CD4-positive, alpha-beta T cell treated with Interleukin-4 for 1 hour (primary cell): Measurements from ENCODE around the gene GRIK3.
"Not testable (repeated sequence)": the region's sequence is repeated elsewhere in the genome, so short reads cannot be mapped to it uniquely, and the experiment has no call there.

Experiments
- DNase-seq, 2 donors: peaks; one replicate each; pipeline ENCODE4 v3.0.0-alpha.2; 2020 to 2022

Gene GRIK3

DNA sequence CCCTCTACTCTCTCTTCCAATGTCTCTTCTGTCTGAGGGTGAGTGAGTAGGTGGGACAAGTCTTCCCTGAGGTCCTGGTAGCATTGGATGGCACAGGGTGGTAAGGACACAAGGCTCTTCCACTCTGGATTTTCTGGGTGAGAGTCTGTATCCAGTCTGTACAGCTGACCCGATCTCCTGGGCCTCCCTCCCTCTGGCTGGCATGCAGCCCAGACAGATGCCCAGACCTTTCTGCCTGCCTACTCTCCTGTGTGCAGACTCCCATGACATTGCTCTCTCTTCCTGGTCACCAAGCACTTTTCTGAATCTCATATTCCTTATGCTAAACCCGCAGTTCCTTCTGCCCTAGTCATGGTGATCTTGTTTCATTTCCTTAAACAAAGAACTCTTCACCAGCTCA lies 100.3 kb downstream of the GRIK3 start:
- DNase-seq = no peak

DNA sequence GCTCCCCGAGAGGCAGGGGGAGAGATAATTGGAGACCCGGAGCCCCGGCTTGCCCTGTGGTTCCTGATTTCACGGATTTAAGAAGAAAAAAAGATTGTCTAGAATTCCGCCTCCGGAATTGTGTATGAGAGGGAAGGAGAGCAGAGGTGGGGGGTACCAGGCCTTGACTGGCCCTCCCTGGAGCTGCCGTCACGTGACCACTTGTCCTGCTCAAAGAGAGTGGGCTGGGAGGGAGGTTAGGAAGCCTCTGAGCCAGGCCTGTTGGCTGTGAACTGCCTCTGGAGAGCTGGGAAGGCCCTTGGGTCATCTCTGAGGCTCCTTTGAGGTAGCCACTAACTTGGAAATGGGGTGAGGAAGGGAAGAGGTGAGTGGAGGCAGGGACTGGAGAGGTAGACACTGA lies 106.5 kb downstream of the GRIK3 start:
- DNase-seq = no peak

DNA sequence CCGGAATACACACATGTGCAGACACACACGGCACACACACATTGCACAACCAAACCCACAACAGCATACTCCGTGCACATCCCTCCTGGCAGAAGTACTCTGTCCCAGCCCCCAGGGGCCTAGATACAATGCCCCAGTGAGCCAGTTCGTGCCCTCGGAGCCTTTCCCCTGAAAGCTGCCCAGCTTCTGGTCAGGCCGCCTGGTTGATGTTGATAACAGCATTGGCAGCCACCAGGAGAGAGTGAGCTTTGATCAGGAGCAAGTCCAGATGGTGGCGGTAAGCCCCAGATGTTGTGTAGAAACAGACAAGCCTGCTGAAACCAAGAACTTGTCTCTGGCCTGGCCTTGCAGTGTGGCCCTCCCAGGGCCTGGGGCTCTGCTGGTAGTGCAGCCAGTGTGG lies 109.1 kb downstream of the GRIK3 start:
- DNase-seq = no peak

DNA sequence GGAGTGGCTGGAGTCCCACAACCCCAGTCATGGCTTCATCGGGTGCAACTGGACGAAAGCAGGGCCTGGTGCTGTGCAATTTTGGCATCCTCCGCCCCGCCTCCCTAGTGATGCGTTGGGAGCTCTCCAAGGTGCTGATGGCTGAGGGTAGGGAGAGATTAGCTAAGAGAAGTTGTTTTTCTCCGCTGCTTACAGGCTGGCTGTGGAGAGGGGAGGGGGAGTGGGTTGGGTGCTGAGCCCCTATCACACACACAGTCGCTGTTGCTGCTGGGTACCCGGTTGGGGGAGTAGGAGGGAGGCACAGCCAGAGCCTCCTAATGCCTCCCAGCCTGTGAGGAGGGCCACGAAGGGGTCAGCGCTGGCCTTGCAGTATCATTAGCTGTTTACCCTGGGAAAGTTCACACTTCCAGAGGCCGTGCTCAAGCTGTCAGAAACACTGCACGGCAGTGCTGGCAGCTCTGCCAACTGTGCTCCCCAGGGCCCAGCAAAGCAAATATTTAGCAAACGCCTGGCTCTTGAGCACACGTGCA lies 110.0 kb downstream of the GRIK3 start:
- DNase-seq = peak in 1 of 2 donors; percentile 1

DNA sequence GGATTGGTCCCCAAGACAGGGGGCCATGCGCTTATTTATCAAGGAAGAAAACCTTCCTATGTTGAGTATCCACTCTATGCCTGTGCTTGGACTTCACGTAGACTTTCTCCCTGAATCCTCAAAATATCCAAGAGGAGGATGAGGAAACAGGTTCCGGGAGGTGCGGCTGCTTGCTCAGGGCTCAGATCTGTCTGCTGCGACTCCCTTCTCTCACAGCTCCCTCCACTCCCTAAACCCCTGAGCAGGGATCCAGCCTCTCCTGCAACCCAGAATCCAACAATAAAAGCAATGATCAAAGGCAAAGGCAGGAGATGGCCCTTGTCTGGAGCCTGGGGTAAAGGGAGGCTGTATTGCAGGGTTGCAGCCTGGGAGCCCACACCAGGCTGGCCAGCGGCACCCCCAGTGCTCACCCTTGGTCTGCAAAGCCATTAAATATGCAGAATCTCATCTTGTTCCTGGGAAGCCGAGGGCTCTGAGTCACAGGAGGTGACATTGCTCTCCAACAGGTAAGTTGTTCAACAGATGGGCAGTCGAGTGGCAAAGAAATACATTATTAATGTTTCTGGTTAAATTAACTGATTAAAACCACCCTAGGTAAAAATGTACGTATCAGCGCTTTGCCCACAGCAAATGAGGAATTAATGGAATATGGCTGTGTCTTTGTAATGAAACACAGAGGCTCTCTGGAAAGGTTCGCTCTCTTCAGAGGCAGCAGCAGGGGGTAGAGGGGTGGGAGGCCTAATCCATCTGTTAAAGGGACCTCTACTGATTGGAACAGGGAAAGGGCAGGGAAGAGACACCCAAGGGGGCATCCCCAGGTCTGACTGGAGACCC lies 111.5 kb downstream of the GRIK3 start:
- no peak for DNase-seq

DNA sequence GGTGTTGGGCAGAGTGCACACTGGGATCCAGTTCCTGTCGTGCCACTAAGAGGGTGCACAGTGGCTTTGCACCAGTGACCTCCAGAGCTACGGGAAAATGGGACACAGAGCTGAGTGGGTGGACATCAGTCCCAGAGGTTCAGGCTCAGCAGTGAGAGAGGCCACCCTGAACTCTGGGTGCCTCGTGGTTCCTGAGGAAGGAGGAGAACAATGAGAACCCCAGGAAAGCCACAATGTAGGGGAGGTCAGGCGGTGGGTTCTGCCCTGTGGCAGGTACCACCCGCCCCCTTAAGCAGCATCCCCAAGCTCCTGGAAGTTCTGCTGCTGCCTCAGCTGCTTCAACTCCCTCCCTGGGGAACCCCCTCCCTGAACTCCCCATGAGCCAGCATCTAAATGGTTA lies 112.2 kb downstream of the GRIK3 start:
- no peak for DNase-seq

DNA sequence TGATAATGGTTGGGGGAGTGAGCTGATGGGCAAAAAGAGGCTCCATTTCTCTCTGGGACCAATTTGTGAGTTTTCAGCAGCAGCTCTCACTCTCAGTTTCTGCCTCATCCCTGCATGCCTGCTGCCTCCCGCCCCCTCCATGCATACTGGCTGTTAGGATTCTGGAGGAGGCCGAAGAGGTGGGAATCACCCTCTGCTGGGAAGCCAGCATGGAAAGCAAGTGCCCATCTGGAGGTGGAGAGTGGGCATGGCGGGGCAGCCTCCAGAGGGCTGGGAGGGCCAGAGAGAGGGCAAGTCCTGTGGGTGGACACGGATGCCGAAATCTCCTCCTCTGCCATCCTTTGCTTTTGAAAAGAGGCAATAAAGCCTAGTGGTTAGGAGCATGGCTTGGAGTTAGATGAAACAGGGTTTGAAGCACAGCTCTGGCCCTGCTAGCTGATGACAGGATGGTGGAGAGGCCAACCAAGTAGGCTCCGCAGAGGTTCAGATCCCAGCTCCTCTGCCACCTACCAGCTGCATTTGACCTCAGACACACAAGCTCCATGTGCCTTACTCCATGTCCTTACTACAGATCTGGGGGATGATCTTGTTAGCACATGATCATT lies 113.4 kb downstream of the GRIK3 start:
- no peak for DNase-seq

DNA sequence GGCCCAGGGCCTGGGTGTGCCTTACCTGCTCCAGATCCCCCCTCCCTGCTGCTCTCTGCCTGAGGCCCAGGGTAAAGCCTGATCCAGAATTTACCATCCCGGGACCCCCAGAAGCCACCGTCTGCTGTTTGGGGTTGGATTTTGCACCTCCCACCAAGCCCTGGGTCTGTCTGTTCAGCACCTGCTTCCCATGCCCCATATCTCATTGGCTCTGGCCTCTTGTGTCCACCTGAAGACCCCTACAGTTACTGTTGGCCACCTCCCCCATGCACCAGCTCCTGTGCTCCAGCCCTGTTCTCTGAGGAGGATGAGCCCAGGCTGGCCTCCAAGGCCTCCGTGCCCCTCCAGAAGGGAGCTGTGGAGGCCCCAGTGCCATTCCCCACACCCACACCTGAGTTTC lies 113.9 kb downstream of the GRIK3 start:
- DNase-seq = no peak

DNA sequence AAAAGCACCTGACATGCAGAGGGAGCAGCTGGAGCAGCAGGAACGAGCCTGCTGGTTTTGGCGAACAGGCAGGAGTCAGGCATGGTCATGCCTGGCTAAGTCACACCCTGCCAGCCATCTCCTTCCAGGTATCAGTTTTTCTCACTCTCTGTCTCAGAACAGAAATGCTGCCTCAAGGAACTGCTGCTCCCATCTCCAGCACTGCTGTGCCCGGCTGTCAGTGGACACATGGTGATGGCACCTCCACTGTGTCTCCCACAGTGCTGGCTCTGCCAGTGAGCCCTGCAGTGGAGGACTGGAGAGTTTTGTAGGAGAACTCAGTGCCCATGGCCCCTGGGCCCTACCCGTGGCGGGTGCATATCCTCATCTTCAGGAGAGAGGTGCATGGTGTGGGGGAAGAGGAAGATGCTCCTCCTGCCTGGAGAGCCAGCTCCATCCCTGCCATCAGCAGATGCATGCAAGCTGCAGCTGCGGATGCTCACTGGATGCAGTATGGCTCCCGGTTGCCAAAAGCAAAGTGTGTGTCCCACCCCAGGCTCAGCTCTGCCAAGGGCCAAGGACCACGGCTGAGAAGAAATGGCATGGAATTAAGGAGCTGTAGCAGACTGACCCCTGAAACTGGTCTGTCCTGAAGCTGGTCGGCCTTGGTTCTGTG lies 114.7 kb downstream of the GRIK3 start:
- no peak for DNase-seq

DNA sequence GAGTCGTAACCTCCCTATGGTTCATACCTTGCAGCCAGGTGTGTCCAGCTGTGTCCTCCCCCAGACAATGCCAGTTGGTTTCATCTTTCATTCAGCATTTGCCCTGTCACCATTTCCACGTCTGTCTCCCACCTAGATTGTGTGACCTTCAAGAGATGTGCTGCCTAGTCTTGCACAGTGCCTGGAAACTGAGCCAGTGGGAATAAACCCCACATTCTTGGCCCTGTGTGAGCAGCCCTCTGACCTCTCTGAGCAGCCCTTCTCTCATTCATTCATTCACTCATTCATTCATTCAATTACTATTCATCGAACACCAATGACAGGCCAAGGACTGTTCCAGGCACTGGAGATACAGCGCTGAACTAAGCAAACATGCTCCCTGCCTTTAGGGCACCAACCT lies 115.7 kb downstream of the GRIK3 start:
- no peak for DNase-seq

DNA sequence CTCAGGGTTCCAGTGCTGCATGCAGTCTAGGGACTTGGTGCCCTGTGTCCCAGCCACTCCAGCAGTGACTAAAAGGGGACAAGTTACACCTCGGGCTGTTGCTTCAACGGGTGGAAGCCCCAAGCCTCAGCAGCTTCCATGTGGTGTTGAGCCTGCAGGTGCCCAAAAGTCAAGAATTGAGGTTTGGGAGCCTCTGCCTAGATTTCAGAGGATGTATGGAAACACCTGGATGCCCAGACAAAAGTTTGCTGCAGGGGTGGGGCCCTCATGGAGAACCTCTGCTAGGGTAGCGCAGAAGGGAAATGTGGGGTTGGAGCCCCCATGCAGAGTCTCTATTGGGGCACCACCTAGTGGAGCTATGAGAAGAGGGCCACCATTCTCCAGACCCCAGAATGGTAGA lies 117.8 kb downstream of the GRIK3 start:
- DNase-seq = not testable (repeated sequence)

DNA sequence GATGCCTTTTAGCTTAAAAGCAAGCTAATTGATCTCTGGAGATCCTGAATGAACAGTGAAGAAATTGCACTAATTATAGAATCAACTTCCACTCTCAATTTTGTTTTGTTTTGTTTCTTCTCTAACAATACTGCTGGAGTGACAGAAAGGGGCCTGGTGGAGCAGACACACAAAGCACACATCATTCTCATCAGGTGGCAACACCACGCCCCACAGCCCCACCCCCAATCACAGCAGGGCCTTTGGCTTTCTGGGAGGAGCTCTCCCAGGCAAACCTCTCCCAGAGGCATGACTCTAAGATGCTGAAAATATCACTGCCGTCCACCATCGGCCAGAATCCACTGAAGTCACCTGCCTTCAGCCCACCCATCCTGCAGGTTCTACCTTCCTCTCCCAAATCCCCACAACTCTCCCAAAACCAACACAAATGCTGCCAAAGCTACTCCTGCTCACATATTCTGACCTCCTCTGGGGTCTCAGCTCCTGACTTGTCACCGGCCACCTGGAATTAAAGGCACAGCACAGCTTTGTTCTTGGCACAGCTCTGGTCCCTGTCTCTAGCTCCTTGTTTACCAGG lies 120.7 kb downstream of the GRIK3 start:
- DNase-seq = no peak

DNA sequence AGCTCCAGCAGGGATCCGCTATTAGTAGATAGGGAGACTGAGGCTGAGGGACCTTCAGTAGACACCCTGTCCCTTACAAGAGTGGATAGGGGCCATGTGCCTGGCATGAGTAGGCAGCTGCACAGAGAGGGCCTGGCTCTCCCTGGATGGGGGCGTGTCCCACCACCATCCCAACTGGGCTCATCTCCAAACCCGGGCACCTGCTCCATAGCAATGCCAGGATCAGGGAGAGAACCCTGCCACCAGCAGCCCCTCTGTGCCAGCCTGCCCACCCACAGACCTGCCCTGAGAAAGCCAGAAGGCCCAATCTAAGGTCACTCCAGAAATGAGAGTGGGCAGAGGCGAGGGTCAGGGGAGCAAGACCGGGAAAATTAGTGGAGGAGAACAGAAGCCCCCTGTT lies 121.3 kb downstream of the GRIK3 start:
- DNase-seq = no peak

DNA sequence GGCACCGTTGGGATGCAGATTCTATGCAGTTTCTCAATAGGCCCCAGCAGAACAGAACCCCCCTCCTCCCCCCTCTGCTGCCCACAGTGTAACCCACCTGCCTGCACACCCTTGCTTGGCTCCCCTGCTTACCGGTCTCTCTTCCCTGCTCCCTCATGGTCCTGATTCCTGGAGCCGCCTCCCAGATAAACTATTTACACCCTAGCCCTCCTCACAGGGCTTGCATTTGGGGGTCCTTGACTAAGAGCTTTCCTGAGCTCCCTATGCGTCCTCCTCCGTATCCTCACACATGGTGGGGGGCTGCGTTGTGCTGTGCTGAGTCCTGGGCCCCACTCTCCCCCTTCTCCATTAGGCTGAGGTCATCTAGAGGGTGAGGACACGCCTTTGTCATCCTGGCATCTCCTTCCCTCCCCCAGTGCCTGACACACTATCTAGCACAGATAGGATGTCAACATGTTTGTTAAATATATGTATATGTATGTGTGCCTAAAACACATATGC lies 121.9 kb downstream of the GRIK3 start:
- DNase-seq = no peak

DNA sequence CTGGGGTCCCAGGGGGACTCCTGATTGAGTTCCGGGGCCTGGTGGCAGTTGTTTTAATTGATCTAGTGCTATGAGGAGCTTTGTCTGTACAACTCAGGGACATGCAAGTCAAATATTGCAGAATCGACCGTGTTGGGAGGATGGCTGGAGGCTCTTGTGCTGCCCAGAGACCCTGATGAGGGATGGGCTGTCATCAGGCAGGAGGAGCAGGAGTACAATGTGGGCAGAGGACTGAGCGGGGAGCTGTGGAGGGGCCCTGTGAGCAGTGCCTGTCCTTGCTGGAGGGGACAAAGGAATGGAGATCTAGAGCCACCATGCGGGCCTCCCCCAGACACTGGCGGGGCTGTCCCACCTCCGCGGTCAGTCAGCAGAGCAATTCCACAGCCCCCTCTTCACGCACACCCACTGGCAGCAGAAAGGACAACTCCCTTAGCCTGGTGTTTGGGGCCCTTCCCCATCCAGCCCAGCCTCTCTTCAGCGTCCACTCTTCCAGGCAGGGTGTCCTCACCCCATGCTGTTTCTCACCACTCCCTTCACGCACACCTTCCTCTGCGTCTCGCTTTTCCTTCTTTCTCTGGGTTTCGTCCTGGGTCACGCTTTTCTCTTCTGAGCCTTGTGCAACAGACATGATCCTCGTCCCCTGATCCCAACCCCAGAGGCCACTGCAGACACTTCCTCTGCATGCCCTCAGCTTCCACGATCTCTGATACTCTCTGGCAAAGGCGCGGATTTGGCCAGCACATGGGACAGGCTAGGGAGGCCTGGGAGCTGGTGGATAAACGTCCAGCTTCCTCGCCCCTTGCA lies 122.6 kb downstream of the GRIK3 start:
- no peak for DNase-seq

DNA sequence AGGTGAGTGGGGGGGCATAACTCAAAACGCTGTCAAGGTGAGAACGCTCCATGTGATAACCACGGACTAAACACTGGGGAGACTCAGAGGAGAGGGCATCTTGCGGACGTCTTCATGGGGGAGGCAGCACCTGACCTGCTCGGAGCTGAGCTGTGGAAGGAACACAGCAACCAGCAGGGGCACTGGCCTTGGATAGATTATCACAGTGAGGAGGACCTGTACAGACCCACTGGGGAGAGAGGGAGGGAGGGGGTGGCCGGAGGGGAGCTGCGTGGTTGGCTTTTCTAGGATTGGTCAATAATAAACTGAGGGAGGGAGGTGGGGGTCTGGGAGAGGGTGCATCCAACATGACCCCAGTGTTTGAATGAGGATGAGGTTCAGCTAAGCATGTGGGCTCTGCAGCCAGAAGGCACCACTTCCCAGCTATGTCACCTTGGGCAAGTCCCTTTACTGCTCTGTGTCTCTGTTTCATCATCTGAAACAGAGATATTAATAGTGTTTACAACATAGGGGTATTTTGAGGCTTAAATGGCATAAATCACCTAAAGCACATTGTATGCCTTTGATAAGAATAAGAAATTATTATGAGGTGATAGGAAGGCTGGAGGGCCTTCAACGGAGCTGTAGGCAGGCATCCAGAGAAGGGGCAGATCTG lies 123.3 kb downstream of the GRIK3 start:
- DNase-seq = no peak

DNA sequence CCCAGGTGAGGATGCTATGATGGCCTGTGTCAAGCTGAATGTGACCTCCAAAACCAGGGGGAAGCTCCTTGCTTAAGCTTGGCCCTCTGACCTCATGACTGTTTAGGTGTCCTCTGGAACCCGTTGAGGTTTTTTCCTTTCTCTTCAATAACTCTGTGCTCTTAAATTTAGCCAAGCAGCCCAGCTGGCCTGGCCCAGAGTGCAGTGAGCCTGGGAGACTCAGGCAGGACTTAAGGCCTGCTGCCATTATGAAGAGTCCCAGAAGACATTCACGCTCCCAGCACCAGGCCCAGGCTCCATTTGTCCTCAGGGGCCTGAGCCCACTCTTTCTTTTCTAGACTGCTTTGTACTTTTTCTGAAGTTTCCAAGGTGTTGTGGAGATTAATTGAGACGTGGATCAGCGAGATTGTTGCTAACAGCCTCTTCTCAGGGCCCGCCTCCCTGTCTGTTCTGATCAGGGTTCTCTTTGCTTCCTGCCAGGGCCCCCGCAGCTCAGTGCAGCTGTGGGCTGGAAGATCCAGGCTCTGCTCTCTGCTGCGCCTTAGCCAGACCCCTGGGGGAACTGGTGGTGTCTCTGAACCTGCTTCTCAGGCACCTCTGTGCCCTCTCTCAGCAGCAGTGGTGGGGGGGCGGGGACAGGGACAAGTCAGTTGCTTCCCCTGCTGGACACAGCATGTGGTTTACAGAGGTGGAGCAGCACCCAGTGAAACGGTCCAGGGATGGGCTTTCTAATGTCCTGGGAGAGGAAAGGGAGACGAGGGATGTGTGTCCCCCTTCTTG lies 124.2 kb downstream of the GRIK3 start:
- DNase-seq = no peak

DNA sequence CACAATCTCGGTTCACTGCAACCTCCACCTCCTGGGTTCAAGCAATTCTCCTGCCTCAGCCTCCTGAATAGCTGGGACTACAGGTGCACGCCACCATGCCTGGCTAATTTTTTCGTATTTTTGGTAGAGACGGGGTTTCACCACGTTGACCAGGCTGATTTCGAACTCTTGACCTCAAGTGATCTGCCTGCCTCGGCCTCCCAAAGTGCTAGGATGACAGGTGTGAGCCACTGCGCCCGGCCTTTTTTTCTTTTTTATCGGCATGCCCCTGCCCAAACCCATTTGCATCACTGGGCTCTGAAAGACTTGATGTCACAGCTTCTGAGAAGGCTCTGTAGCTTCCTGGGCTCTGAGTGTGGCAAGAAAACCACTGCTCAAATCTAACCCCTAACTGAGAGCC lies 125.0 kb downstream of the GRIK3 start:
- DNase-seq = not testable (repeated sequence)

DNA sequence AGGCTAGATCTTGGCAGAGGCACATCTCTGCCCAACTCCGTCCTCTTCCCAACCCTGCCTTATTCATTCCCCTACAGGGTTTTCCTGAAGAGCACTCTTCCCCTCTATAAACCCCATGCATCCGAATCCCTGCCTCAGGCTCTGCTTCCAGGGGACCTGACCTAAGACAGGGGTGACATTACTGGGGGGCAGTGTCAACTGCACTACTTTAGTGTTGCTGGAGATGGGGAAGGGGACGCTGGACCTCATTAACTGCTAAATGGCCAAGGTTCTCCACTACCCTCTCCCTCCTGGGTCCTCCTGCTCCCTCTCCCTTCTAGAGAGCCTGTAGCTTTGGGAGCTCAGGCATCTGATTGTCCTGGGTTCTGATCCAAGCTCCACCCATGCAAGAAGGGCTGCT lies 126.2 kb downstream of the GRIK3 start:
- no peak for DNase-seq

DNA sequence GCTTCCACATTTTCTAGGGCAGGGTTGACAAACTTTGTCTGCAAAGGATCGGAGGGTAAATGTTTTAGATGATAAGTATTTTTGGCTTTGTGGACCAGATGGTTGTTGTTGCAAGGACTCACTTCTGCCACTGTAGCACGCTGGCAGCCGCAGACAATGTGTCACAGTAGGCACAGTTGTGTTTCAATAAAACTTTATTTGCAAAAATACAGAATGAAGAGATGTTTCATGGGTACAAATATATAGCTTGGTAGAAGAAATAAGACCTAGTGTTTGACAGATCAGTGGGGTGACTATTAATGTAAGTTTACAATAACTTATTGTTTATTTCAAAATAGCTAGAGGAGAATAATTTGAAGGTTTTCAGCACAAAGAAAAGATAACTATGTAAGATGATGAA lies 127.8 kb downstream of the GRIK3 start:
- DNase-seq = no peak

DNA sequence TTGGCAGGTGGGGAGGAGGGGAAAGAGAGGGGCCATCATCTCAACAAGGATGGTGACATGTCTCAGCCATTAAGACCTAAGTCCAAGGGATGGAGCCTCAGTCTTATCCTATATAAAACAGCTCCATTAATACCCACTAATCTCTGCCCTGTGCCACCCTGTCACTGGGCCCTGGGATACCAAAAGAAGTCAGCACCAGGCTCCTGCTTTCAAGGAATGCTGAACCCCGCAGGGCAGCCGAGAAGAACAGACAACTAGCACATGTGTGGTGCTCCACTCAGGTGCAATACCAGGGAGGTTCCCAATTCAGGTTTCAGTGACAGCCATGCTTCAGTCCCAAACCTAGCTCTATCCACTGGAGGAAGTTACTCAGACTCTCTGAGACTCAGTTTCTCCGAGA lies 128.4 kb downstream of the GRIK3 start:
- DNase-seq = no peak
